K562 (cell line): Measurements from ENCODE around the gene MRPS18B. TPM values are rescaled to one million over a fixed set of nuclear protein-coding genes. Genes with fewer than 3 reads are reported as not detected.

Experiments used
- AFF4 ChIP-seq: sonication (generic); formaldehyde crosslinking; IDR thresholded peaks from 2 replicates; pipeline ENCODE4 v1.8.0; 2023; ENCODE audit warnings: mild to moderate bottlenecking, missing genetic modification reagents
- CHCHD3 ChIP-seq: fragments of 250-450 bp; sonication (Bioruptor Pico); IDR thresholded peaks from 2 replicates; pipeline ENCODE4 v2.1.2; 2022; ENCODE audit warnings: mild to moderate bottlenecking
- ERF ChIP-seq: fragments of 450-650 bp; formaldehyde crosslinking; IDR thresholded peaks from 2 replicates; pipeline ENCODE4 v1.4.0; 2020; ENCODE audit warnings: mild to moderate bottlenecking, mixed read lengths
- ETS2 ChIP-seq: IDR thresholded peaks from 2 replicates; pipeline ENCODE4 v1.6.1; 2016; ENCODE audit warnings: borderline replicate concordance, missing genetic modification characterization, mild to moderate bottlenecking, moderate library complexity, missing compliant biosample characterization; ENCODE audit not compliant: poor library complexity, severe bottlenecking
- ETV6 ChIP-seq, 3 experiments: fragments of 150-350 bp in 1 of 3; sonication (generic) in 1 of 3; formaldehyde crosslinking in 1 of 3; IDR thresholded peaks; 2 replicates each; pipeline versions ENCODE4 v1.6.1 to v1.8.0; 2014 to 2022; ENCODE audit warnings: borderline replicate concordance in 2 of 3, low read depth in 2 of 3, antibody characterized with exemption in 1 of 3, low read length in 1 of 3, mild to moderate bottlenecking in 1 of 3, missing genetic modification reagents in 1 of 3
- FOXK2 ChIP-seq, 2 experiments: fragments of 450-650 bp; IDR thresholded peaks in 1 of 2; conservative IDR thresholded peaks in 1 of 2; 2 replicates each; pipeline ENCODE4 v1.6.1; 2016; ENCODE audit warnings: low read depth in 2 of 2, mild to moderate bottlenecking in 1 of 2
- GATAD2B ChIP-seq: fragments of 450-650 bp; IDR thresholded peaks from 2 replicates; pipeline ENCODE4 v1.6.1; 2017; ENCODE audit warnings: mild to moderate bottlenecking, borderline replicate concordance
- GTF2B ChIP-seq: IDR thresholded peaks from 2 replicates; pipeline ENCODE4 v1.6.1; 2011; ENCODE audit not compliant: insufficient read length; ENCODE audit errors: extremely low read depth
- HDAC1 ChIP-seq, 2 experiments: fragments of 450-650 bp; IDR thresholded peaks; 2 replicates each; pipeline ENCODE4 v1.6.1; 2016 to 2017; ENCODE audit warnings: inconsistent platforms in 1 of 2, mild to moderate bottlenecking in 1 of 2, moderate library complexity in 1 of 2
- MIER1 ChIP-seq: fragments of 450-650 bp; IDR thresholded peaks from 2 replicates; pipeline ENCODE4 v1.6.1; 2016; ENCODE audit warnings: antibody characterized with exemption, mild to moderate bottlenecking, low read depth
- NR0B1 ChIP-seq: fragments of 450-650 bp; IDR thresholded peaks from one replicate; pipeline ENCODE4 v1.6.1; 2018; ENCODE audit warnings: mild to moderate bottlenecking, moderate library complexity; ENCODE audit not compliant: partially characterized antibody
- PTRF ChIP-seq: fragments of 450-650 bp; IDR thresholded peaks from 2 replicates; pipeline ENCODE4 v1.6.1; 2016; ENCODE audit warnings: mild to moderate bottlenecking, missing genetic modification characterization, missing compliant biosample characterization
- SREBF1 ChIP-seq: fragments of 150-350 bp; IDR thresholded peaks from 2 replicates; pipeline ENCODE4 v1.6.1; 2014; ENCODE audit warnings: antibody characterized with exemption, low read depth, low read length, borderline replicate concordance
- THRAP3 ChIP-seq: fragments of 450-650 bp; IDR thresholded peaks from 2 replicates; pipeline ENCODE4 v1.6.1; 2016; ENCODE audit warnings: mild to moderate bottlenecking, inconsistent platforms, borderline replicate concordance
- YY1 ChIP-seq, 3 experiments: IDR thresholded peaks; 2 replicates each; pipeline ENCODE4 v1.6.1; 2011; ENCODE audit warnings: low read length in 2 of 3, mild to moderate bottlenecking in 2 of 3, moderate library complexity in 2 of 3, borderline replicate concordance in 1 of 3, control low read depth in 1 of 3, low read depth in 1 of 3; ENCODE audit not compliant: insufficient read depth in 3 of 3, insufficient replicate concordance in 2 of 3, control insufficient read depth in 1 of 3, insufficient read length in 1 of 3; ENCODE audit errors: extremely low read depth in 1 of 3
- ZBTB7A ChIP-seq: IDR thresholded peaks from 2 replicates; pipeline ENCODE4 v1.6.1; 2011; ENCODE audit warnings: low read depth, mild to moderate bottlenecking, low read length, moderate library complexity, borderline replicate concordance; ENCODE audit not compliant: control insufficient read depth
- ZC3H8 ChIP-seq: fragments of 450-650 bp; IDR thresholded peaks from 2 replicates; pipeline ENCODE4 v1.6.1; 2017
- ZFP36 ChIP-seq: fragments of 150-350 bp; IDR thresholded peaks from 2 replicates; pipeline ENCODE4 v1.6.1; 2018; ENCODE audit warnings: low read length, low read depth; ENCODE audit not compliant: partially characterized antibody
- ZNF282 ChIP-seq: sonication (generic); formaldehyde crosslinking; IDR thresholded peaks from 2 replicates; pipeline ENCODE4 v1.8.1; 2023; ENCODE audit warnings: missing genetic modification reagents
- ZNF444 ChIP-seq: fragments of 250-450 bp; sonication (Bioruptor Pico); IDR thresholded peaks from 2 replicates; pipeline ENCODE4 v1.4.0; 2020; ENCODE audit warnings: mild to moderate bottlenecking, moderate library complexity
- ZNF780A ChIP-seq: fragments of 250-450 bp; sonication (Bioruptor Pico); IDR thresholded peaks from 2 replicates; pipeline ENCODE4 v1.5.0; 2021; ENCODE audit warnings: mild to moderate bottlenecking
- polyA plus RNA-seq, 8 experiments: library from polyadenylated mRNA; depleted of rRNA in 4 of 8; stranded (reverse) in 5 of 8; unstranded in 3 of 8; fragments of >200 nt; fragmentation: Nextera tagmentation in 2 of 8; fragmentation: Illumina TruSeq in 1 of 8; extraction: Ambion mirVana in 2 of 8; extraction: Trizol in 1 of 8; gene quantifications; 2 replicates each; pipeline versions ENCODE4 v1.2.1 to v1.2.3, GENCODE V29; 2011 to 2014; ENCODE audit warnings: inconsistent platforms in 1 of 8, missing spikeins in 1 of 8
- total RNA-seq, 7 experiments: library from RNA; depleted of rRNA in 6 of 7; stranded (reverse); fragments of >200 nt in 6 of 7; fragmentation: Illumina TruSeq in 2 of 7; extraction: Trizol in 2 of 7; gene quantifications; 2 replicates each; pipeline versions ENCODE4 v1.2.1 to v1.2.3, GENCODE V29; 2011 to 2021; ENCODE audit warnings: low replicate concordance in 1 of 7

The MRPS18B gene
- total and polyA plus RNA-seq, 9 of the 15 experiments (the other 6 are each of a cell fraction or from before 2014, with no cell fraction given) = 132 to 383 (median 178) TPM

DNA sequence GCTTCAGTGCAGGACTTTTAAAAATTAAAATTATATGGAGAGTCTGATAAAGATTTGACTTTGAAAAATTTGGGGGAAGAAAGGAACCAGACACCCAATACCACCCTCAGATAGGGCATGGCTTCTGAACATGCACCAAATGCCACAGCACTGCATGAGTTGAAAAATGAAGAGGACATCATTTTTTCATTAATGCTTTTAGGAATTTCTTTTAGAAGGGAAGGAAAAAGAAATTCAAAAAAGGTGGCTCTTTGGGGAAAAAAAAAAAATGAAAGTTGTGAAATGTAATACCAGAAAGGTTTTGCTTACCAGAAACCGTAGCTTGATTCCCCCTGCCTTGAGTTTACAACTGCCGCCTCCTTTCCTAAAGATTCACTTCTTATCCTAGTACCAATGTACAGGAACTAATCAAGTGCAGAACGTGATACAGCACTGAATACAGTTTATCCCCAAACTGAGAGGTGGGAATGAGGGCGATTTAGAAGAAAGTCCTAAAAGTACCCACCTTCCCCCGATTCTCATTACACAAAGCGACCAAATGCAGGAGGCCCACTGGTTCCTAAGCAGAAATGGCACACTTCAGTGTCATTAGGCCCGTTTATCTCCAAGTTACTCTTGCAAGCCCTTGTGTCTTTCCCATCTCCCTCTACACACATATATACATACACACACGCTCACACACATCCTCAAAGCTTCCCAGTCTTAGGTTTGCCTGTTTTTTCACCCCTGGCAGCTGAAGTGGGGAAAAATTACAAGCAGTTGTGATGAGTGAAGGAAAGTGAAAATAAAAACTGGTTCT lies 3.4 kb upstream of the MRPS18B start (continued):
- peak; percentile 75 for TF ChIP-seq ERF (CRISPR knock-in tag)
- no peak for TF ChIP-seq SREBF1
- no peak for TF ChIP-seq ZBTB7A
- TF ChIP-seq GTF2B = no peak
- TF ChIP-seq HDAC1 (IDR thresholded peaks at IDR 0.05) = no peak
- peak; percentile 64; the same call in 1 of the 2 replicates for TF ChIP-seq THRAP3
- no peak for TF ChIP-seq YY1 (IDR thresholded peaks at IDR 0.05; ENCODE audit: borderline replicate concordance in 1 of 3, control insufficient read depth in 1 of 3, extremely low read depth in 1 of 3, insufficient read depth in 3 of 3, insufficient read length in 1 of 3, insufficient replicate concordance in 2 of 3, low read depth in 1 of 3, low read length in 2 of 3)
- no peak for TF ChIP-seq FOXK2 (conservative IDR thresholded peaks at IDR 0.05 in 1 of 2, IDR thresholded peaks at IDR 0.05 in 1 of 2; ENCODE audit: low read depth in 2 of 2)
- no peak for TF ChIP-seq PTRF (tag)
- TF ChIP-seq NR0B1 = no peak
- no peak for TF ChIP-seq ZNF282 (CRISPR knock-in tag)
- TF ChIP-seq AFF4 (CRISPR knock-in tag) = no peak; the same call in 1 of the 2 replicates
- TF ChIP-seq ZNF780A (CRISPR knock-in tag) = peak; percentile 64; the same call in 1 of the 2 replicates
- no peak for TF ChIP-seq ZFP36
- TF ChIP-seq MIER1 = no peak
- TF ChIP-seq ZC3H8 = no peak
- no peak for TF ChIP-seq ZNF444
- no peak for TF ChIP-seq ETV6 (IDR thresholded peaks at IDR 0.05; ENCODE audit: borderline replicate concordance in 1 of 2, low read depth in 2 of 2, low read length in 1 of 2)
- TF ChIP-seq ETV6 (CRISPR knock-in tag; IDR thresholded peaks at IDR 0.05; ENCODE audit: borderline replicate concordance) = 0 out of 2 replicates have a peak, but pooled peaks have one; percentile 37
- no peak for TF ChIP-seq CHCHD3 (CRISPR knock-in tag)
- no peak for TF ChIP-seq ETS2 (tag)
- no peak for TF ChIP-seq GATAD2B
